ENCODE results near the gene NRBP1. TPM values are rescaled to one million over a fixed set of nuclear protein-coding genes. Genes with fewer than 3 reads are reported as not detected.
"Not testable (repeated sequence)": the region's sequence is repeated elsewhere in the genome, so short reads cannot be mapped to it uniquely, and the experiment has no call there.

Gene NRBP1
- total RNA-seq, 1 donor from 2014 or later = 117 TPM

DNA sequence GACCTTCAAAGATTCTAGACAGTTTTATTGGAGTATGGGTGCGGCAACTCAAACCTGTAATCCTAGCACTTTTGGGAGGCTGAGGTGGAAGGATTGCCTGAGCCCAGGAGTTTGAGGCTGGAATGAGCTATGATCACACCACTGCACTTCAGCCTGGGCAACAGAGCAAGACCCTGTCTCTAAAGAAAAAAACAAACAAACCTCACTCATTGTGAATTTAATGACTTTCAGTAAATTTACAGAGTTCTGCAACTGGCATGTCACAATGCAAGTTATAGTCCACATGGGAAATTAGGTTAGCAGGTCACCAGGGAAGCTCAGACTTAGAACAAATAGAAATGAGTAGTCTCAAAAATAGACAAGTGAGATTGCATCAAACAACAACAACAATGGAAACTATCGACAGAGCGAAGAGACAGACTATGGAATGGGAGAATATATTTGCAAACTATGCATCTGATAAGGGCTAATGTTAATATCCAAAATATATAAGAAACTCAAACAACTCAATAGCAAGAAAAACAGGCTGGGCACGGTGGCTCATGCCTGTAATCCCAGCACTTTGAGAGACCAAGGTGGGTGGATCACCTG lies 6.7 kb upstream of the NRBP1 start:
- H3K4me1 Mint-ChIP-seq (ENCODE audit: unreplicated experiment) = no peaks in the 10 kb centered on the region
- H3K4me3 Mint-ChIP-seq (ENCODE audit: unreplicated experiment) = no peak overlapping the region
- TF ChIP-seq, protein P1, sequence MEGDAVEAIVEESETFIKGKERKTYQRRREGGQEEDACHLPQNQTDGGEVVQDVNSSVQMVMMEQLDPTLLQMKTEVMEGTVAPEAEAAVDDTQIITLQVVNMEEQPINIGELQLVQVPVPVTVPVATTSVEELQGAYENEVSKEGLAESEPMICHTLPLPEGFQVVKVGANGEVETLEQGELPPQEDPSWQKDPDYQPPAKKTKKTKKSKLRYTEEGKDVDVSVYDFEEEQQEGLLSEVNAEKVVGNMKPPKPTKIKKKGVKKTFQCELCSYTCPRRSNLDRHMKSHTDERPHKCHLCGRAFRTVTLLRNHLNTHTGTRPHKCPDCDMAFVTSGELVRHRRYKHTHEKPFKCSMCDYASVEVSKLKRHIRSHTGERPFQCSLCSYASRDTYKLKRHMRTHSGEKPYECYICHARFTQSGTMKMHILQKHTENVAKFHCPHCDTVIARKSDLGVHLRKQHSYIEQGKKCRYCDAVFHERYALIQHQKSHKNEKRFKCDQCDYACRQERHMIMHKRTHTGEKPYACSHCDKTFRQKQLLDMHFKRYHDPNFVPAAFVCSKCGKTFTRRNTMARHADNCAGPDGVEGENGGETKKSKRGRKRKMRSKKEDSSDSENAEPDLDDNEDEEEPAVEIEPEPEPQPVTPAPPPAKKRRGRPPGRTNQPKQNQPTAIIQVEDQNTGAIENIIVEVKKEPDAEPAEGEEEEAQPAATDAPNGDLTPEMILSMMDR (IDR thresholded peaks at IDR 0.05; ENCODE audit: unreplicated experiment) = no peak
- H3K27me3 Mint-ChIP-seq (ENCODE audit: unreplicated experiment) = no peaks in the 10 kb centered on the region
- DNase-seq (ENCODE audit: low spot score) = no peak
- H3K27ac Mint-ChIP-seq (ENCODE audit: unreplicated experiment) = no peak overlapping the region
- H3K9me3 Mint-ChIP-seq (ENCODE audit: unreplicated experiment) = no peaks in the 10 kb centered on the region
- no peaks in the 10 kb centered on the region for H3K36me3 Mint-ChIP-seq (ENCODE audit: low read depth, unreplicated experiment)

DNA sequence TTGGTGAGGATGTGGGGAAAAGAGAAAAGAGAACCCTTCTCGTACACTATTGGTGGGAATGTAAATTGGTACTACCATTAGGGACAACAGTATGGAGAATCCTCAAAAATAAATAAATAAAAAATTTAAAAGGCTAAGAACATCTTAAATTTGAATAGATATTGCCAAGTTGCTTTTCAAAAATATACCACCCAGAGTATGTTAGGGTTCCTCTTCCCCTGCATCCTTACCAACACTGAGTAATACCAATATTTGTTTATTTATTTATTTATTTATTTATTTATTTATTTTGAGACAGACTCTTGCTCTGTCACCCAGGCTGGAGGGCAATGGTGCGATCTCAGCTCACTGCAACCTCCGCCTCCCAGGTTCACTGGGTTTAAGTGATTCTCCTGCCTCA lies 5.5 kb upstream of the NRBP1 start:
- H3K27me3 Mint-ChIP-seq (ENCODE audit: unreplicated experiment) = no peaks in the 10 kb centered on the region
- DNase-seq (ENCODE audit: low spot score) = no peak
- H3K4me1 Mint-ChIP-seq (ENCODE audit: unreplicated experiment) = peaks cover 7% of the 10 kb centered on the region
- TF ChIP-seq, protein P1 (IDR thresholded peaks at IDR 0.05; ENCODE audit: unreplicated experiment) = no peak
- no peaks in the 10 kb centered on the region for H3K9me3 Mint-ChIP-seq (ENCODE audit: unreplicated experiment)
- H3K4me3 Mint-ChIP-seq (ENCODE audit: unreplicated experiment) = no peak overlapping the region
- H3K27ac Mint-ChIP-seq (ENCODE audit: unreplicated experiment) = no peak overlapping the region
- H3K36me3 Mint-ChIP-seq (ENCODE audit: low read depth, unreplicated experiment) = no peaks in the 10 kb centered on the region

DNA sequence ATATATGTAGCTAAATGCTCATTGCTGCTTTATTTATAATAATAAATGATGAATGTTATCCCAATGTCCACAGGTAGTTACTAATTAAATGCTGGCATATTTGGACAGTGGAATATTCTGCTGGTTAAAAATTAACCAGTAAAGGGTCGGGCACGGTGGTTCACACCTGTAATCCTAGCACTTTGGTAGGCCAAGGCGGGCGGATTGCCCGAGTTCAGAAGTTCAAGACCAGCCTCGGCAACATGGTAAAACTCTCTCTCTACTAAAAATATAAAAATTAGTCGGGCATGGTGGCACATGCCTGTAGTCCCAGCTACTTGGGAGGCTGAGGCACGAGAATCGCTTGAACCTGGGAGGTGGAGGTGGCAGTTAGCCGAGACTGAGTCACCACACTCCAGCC lies 3.4 kb upstream of the NRBP1 start:
- H3K9me3 Mint-ChIP-seq (ENCODE audit: unreplicated experiment); H3K27ac Mint-ChIP-seq (ENCODE audit: unreplicated experiment); DNase-seq (ENCODE audit: low spot score); H3K27me3 Mint-ChIP-seq (ENCODE audit: unreplicated experiment); H3K4me3 Mint-ChIP-seq (ENCODE audit: unreplicated experiment); H3K36me3 Mint-ChIP-seq (ENCODE audit: low read depth, unreplicated experiment): not testable (repeated sequence)
- peaks cover 16% of the 10 kb centered on the region for H3K4me1 Mint-ChIP-seq (ENCODE audit: unreplicated experiment)

DNA sequence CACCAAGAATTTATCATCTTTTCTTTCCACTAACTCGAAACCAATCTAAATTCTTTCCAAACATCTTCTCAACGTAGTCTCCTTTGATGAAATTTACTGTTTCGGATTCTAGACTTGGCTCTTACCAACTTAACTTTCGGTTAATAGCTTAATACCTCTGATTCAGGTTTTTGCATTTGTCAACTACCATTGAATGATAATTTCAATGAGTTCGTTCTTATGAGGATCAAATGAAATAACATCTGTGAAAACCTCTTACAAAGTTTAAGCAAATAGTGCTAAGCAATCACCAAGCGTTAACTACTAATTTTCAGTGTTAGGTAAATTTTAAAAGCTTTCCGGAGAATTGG lies 593 bp upstream of the NRBP1 start:
- DNase-seq (ENCODE audit: low spot score) = no peak
- Mint-ChIP-seq H3K4me1 (ENCODE audit: unreplicated experiment) (peaks cover 18% of the 10 kb centered on the region), H3K9me3 (ENCODE audit: unreplicated experiment) (no peaks in the 10 kb centered on the region), H3K36me3 (ENCODE audit: low read depth, unreplicated experiment) (no peaks in the 10 kb centered on the region), H3K4me3 (ENCODE audit: unreplicated experiment) (peak overlapping the region; percentile 94), H3K27me3 (ENCODE audit: unreplicated experiment) (peaks cover 1% of the 10 kb centered on the region), H3K27ac (ENCODE audit: unreplicated experiment) (peak overlapping the region; percentile 84)
- TF ChIP-seq, protein P1 (IDR thresholded peaks at IDR 0.05; ENCODE audit: unreplicated experiment) = no peak

DNA sequence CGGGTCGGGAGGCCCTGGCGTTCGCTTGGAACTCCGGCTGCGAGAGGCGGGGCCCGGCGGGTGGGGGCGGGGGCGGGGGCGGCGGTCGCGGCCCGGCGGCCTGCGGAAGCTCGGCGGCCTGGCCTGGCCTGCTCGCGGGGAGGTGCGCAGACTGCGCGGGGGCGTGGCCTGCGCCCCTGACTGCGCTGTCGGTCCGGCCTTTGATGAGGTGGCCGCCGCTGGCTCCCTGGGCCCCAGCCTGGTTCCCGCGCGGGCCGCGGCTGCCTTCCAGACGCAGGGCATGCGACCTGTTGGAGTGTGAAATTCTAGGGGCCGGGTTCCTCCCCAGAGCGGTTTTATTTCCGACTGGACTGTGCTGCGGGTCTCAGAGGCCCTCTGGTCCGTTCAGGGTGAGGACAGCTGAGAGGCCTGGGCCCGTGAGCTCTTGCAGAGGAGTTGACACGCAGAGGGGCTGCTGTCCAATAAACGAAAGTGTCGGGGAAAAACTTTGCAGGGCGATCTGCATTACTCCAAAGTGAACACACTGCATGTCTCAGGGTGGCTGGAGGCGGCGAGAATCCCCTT lies 629 bp downstream of the NRBP1 start:
- Mint-ChIP-seq H3K4me1 (ENCODE audit: unreplicated experiment) (peaks cover 18% of the 10 kb centered on the region), H3K4me3 (ENCODE audit: unreplicated experiment) (peak overlapping the region; percentile 99), H3K27me3 (ENCODE audit: unreplicated experiment) (peaks cover 1% of the 10 kb centered on the region), H3K36me3 (ENCODE audit: low read depth, unreplicated experiment) (peaks cover 11% of the 10 kb centered on the region), H3K9me3 (ENCODE audit: unreplicated experiment) (no peaks in the 10 kb centered on the region), H3K27ac (ENCODE audit: unreplicated experiment) (peak overlapping the region; percentile 85)
- TF ChIP-seq, protein P1 (IDR thresholded peaks at IDR 0.05; ENCODE audit: unreplicated experiment) = no peak
- peak; percentile 84 for DNase-seq (ENCODE audit: low spot score)
